Vagina (tissue), 2 donors: ENCODE data around the gene CGGBP1.

ENCODE experiments used
- CTCF ChIP-seq, 3 experiments: fragments of 450-650 bp in 2 of 3; fragments of 200-600 bp in 1 of 3; sonication (generic) in 1 of 3; IDR thresholded peaks; one replicate each; pipeline ENCODE4 v1.5.1; 2017 to 2019; ENCODE audit warnings: antibody characterized with exemption in 3 of 3, mild to moderate bottlenecking in 2 of 3, moderate library complexity in 2 of 3
- POLR2A ChIP-seq, 2 donors: fragments of 450-650 bp; IDR thresholded peaks; one replicate each; pipeline ENCODE4 v1.6.1; 2017; ENCODE audit warnings: antibody characterized with exemption in 2 of 2, mild to moderate bottlenecking in 2 of 2, moderate library complexity in 2 of 2
- POLR2AphosphoS5 ChIP-seq, 2 donors: sonication (generic); formaldehyde crosslinking; IDR thresholded peaks; one replicate each; pipeline ENCODE4 v1.9.0; 2017; ENCODE audit warnings: antibody characterized with exemption in 2 of 2, mild to moderate bottlenecking in 2 of 2, low read depth in 1 of 2; ENCODE audit not compliant: insufficient read depth in 1 of 2

- TF ChIP-seq CTCF (IDR thresholded peaks at IDR 0.05), result no peak
- peak in 1 of 2 donors; percentile 10 for TF ChIP-seq POLR2AphosphoS5 (IDR thresholded peaks at IDR 0.05; ENCODE audit: insufficient read depth in 1 of 2, low read depth in 1 of 2)
- TF ChIP-seq POLR2A (IDR thresholded peaks at IDR 0.05), result no peak
These were observed 27.1 kb downstream of the CGGBP1 start for GRCh38 chr3:88031642-88032077.
